ACC112 (cell line): ENCODE measurements around the gene ECPAS.
"Not testable (repeated sequence)": the region's sequence is repeated elsewhere in the genome, so short reads cannot be mapped to it uniquely, and the experiment has no call there.

Source experiments
- H2AFZ ChIP-seq: fragments of 200-600 bp; sonication (generic); one replicate; pipeline ENCODE4 v1.6.0; 2017; ENCODE audit warnings: antibody characterized with exemption, low read length; ENCODE audit not compliant: unreplicated experiment
- H3K27ac ChIP-seq: fragments of 200-600 bp; sonication (generic); 2 replicates; pipeline ENCODE4 v1.5.1; 2014; ENCODE audit warnings: low read depth, mild to moderate bottlenecking, antibody characterized with exemption, low read length, moderate library complexity
- H3K27me3 ChIP-seq: fragments of 200-600 bp; sonication (generic); 2 replicates; pipeline ENCODE4 v1.6.1; 2014; ENCODE audit warnings: mild to moderate bottlenecking, antibody characterized with exemption, low read length, moderate library complexity, mixed read lengths; ENCODE audit not compliant: insufficient read depth
- H3K36me3 ChIP-seq: fragments of 200-600 bp; sonication (generic); 2 replicates; pipeline ENCODE4 v1.6.1; 2016; ENCODE audit warnings: mild to moderate bottlenecking, antibody characterized with exemption, low read length, moderate library complexity, mixed read lengths; ENCODE audit not compliant: insufficient read depth
- H3K4me1 ChIP-seq: fragments of 200-600 bp; sonication (generic); one replicate; pipeline ENCODE4 v1.6.1; 2016; ENCODE audit warnings: low read length, mixed read lengths; ENCODE audit not compliant: insufficient read depth, unreplicated experiment, control insufficient read depth
- H3K4me3 ChIP-seq: fragments of 200-600 bp; sonication (generic); 2 replicates; pipeline ENCODE4 v1.5.1; 2014; ENCODE audit warnings: mild to moderate bottlenecking, low read depth, low read length
- H3K79me2 ChIP-seq: fragments of 200-600 bp; sonication (generic); one replicate; pipeline ENCODE4 v1.6.0; 2016; ENCODE audit warnings: low read length; ENCODE audit not compliant: control insufficient read depth, unreplicated experiment, insufficient read depth

Gene ECPAS

DNA sequence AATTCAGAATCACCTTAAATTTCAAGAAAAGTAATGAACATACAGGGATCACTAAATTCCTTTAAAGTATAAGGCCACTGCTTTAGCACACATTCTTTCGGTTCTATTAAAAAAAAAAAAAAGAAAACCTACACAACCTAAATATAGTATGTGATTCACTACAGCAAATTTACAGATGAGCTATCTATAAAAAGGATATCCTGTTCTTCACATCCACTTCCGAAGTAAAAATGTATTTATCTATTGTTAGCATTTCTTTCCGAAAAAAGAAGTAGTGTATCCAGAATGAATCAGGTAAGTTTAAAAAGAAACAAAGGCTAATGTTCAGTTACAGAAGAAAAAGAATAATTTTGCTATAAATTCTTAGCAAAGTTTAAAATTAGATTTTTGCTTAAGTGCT is 70.2 kb downstream of the ECPAS start:
- no peaks in the 10 kb centered on the region for H3K4me1 ChIP-seq
- H3K27ac ChIP-seq, result no peak overlapping the region
- H3K4me3 ChIP-seq, result no peak overlapping the region
- no peak overlapping the region for H2AFZ ChIP-seq
- H3K79me2 ChIP-seq, result no peaks in the 10 kb centered on the region
- peaks cover 61% of the 10 kb centered on the region for H3K36me3 ChIP-seq
- H3K27me3 ChIP-seq, result no peaks in the 10 kb centered on the region

DNA sequence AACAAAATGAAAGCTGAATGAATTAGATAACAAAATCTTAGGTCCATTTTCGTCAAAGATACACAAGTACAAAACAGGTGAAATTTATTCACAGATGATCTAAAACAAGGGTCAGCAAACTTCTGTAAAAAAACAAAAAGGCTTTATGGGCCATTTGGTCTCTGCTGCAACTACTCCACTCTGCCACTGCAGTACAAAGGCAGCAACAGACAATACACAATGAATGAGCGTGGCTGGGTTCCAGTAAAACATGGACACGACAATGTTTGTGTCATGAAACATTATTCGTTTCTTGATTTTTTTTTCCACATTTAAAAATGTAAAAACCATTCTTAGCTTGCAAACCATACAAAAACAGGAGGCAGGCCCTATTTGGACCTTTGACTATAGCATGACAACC is 71.9 kb downstream of the ECPAS start:
- Histone ChIP-seq H3K79me2 (no peaks in the 10 kb centered on the region), H3K36me3 (peaks cover 67% of the 10 kb centered on the region), H3K27ac (no peak overlapping the region), H3K4me3 (no peak overlapping the region), H2AFZ (no peak overlapping the region), H3K4me1 (no peaks in the 10 kb centered on the region), H3K27me3 (no peaks in the 10 kb centered on the region)

DNA sequence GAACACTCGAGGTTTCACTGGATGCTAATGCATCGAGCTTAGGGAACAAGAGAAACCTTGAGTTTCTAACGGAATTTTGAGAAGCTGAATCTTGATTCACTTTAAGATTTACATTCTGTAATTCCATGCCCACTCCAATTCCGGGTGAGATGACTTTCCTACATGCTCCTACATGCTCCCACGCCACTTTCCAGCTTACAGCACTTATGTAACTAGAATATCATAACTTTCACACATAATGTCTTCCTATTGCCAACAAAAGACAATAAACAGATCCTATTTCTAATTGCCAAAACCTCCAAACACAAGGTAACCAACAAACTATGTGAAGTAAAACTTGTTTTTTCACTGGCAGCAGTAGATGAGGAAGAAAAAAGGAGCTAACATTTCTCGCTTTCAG is 72.9 kb downstream of the ECPAS start:
- Histone ChIP-seq H3K79me2 (no peaks in the 10 kb centered on the region), H3K4me1 (no peaks in the 10 kb centered on the region), H2AFZ (no peak overlapping the region), H3K27me3 (no peaks in the 10 kb centered on the region), H3K36me3 (peaks cover 61% of the 10 kb centered on the region), H3K4me3 (no peak overlapping the region), H3K27ac (no peak overlapping the region)

DNA sequence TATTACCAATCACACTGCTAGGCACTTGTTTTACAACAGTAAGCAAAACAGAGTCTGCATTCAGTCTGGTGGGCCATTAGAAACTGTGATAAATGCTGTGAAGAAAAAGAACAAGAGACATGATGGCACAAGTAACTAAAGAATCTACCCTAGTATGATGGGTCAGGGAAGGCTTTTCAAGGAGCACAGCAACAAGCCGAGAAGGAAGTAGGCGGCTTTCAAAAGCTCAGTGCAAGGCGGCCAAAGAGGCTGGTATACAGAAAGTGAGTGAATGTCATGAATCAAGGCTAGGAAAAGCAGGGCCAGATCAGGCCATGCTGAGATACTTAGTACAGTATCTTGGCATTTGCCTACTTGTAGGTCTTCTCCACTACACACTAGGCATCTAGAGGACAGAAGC is 76.4 kb downstream of the ECPAS start:
- Histone ChIP-seq H3K4me3 (no peak overlapping the region), H3K79me2 (peaks cover 10% of the 10 kb centered on the region), H2AFZ (no peak overlapping the region), H3K27me3 (no peaks in the 10 kb centered on the region), H3K4me1 (no peaks in the 10 kb centered on the region), H3K27ac (no peak overlapping the region), H3K36me3 (peaks cover 64% of the 10 kb centered on the region)

DNA sequence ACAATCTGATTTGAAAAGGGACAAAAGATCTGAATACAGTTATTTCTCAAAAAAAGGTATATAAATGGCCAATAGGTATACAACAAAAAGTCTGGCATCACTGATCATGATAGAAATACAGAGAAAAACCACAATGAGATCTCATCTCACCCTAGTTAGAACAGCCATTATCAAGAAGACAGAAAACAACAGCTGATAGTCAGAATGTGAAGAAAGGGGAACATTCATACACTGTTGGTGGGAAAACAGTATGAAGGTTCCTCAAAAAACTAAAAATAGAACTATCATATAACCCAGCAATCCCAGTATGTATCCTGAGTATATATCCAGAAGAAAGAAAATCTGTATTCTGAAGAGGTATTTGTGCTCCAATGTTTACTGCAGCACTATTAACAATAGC is 78.5 kb downstream of the ECPAS start:
- H3K4me3 ChIP-seq, result no peak overlapping the region
- no peaks in the 10 kb centered on the region for H3K4me1 ChIP-seq
- H3K27me3 ChIP-seq, result no peaks in the 10 kb centered on the region
- no peak overlapping the region for H3K27ac ChIP-seq
- peaks cover 10% of the 10 kb centered on the region for H3K79me2 ChIP-seq
- H3K36me3 ChIP-seq, result peaks cover 69% of the 10 kb centered on the region
- no peak overlapping the region for H2AFZ ChIP-seq

DNA sequence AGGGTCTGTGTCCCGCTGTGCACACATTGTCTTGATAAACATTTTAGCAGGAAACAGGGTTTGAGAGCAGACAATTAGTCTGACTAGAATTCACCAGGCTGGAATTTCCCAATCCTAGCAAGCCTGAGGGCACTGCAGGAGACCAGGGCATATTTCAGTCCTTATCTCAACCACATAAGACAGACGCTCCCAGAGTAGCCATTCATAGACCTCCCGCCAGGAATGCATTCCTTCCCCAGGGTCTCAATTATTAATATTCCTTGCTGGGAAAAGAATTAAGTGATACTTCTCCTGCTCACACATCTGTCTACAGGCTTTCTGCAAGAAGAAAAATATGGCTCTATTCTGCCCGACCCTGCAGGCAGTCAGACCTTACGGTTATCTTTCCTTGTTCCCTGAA is 82.7 kb downstream of the ECPAS start:
- Histone ChIP-seq H3K36me3 (peaks cover 66% of the 10 kb centered on the region), H3K79me2 (peaks cover 12% of the 10 kb centered on the region)
- not testable (repeated sequence) for H3K4me3 ChIP-seq, H3K4me1 ChIP-seq, H3K27me3 ChIP-seq, H3K27ac ChIP-seq, H2AFZ ChIP-seq

DNA sequence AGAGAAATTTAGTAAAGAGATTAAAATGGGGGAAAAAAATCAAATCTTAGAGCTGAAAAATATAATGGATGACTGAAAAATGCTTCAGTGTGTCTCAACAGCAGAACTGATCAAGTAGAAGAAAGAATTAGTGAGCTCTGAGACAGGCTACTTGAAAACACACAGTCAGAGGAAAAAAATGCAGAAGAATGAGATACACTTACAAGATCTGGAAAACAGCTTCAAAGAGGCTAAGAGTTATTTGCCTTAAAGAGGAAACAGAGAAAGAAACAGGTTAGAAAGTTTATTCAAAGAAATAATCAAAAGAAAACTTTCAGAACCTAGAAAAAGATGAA is 83.7 kb downstream of the ECPAS start:
- Histone ChIP-seq H3K36me3 (peaks cover 63% of the 10 kb centered on the region), H3K27me3 (no peaks in the 10 kb centered on the region), H3K4me3 (no peak overlapping the region), H3K79me2 (peaks cover 12% of the 10 kb centered on the region), H2AFZ (no peak overlapping the region), H3K27ac (no peak overlapping the region), H3K4me1 (no peaks in the 10 kb centered on the region)

DNA sequence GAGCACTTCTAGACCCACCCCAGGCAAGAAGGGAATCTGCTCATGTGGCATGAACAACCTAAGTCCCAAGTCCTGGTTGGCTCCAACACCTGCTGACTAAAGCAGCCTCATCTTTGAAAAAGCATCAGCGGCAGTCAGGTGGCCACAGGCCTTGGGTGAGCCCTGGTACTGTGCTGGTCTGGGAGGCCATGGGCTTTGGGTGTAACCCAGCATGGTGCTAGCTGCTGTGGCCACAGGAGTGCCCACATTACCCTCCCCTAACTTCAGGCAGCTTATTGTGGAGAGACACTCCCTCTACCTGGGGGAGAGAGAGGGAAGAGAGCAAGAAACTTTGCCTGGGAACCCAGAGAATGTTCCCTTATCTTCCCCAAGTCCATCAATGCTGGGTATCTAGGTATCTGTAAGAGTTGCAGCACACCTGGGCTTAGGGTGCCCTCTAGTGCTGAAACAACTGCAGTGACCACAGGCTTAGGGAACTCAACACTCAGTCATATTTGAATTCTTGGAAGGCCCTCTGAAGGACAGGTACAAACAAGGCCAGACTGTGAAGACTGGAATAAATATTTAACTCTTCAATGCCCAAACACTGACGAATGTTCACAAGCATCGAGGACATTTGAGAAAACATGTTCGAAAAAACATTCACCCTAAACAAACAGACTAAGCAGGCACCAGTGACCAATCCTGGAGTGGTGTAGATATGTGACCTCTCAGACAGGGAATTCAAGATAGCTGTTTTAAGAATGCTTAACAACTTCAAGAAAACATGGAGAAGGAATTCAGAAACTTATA is 84.2 kb downstream of the ECPAS start:
- H3K27me3 ChIP-seq, result no peaks in the 10 kb centered on the region
- H3K36me3 ChIP-seq, result peaks cover 63% of the 10 kb centered on the region
- H2AFZ ChIP-seq, result no peak overlapping the region
- peaks cover 6% of the 10 kb centered on the region for H3K79me2 ChIP-seq
- H3K4me3 ChIP-seq, result no peak overlapping the region
- no peaks in the 10 kb centered on the region for H3K4me1 ChIP-seq
- no peak overlapping the region for H3K27ac ChIP-seq

DNA sequence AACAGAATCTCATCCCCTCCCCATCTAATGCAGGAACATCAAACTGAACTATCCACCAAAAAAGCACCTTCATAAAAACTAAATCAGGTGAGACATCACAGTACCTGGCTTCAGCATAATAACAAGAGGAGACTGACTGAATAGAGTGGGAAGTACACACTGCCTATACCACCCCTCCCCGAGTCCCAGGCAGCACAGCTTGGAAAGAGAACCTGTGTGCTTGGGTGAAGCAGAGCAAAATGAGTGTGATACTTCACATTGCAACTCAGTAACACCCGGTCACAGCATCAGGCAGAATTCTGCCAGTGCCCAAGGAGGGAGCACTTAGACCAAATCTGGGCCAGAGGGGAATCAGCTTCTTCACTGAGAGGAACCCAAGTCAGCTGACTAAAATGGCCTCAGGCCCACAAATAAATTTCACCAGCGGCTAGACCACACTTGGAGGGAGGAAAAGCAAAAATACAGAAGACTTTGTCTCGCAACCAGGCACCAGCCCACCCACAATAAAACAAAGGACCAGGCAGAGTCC is 84.9 kb downstream of the ECPAS start:
- Histone ChIP-seq H3K4me3 (no peak overlapping the region), H3K4me1 (no peaks in the 10 kb centered on the region), H3K27me3 (no peaks in the 10 kb centered on the region), H3K27ac (no peak overlapping the region), H3K36me3 (peaks cover 62% of the 10 kb centered on the region), H2AFZ (no peak overlapping the region), H3K79me2 (peaks cover 5% of the 10 kb centered on the region)

DNA sequence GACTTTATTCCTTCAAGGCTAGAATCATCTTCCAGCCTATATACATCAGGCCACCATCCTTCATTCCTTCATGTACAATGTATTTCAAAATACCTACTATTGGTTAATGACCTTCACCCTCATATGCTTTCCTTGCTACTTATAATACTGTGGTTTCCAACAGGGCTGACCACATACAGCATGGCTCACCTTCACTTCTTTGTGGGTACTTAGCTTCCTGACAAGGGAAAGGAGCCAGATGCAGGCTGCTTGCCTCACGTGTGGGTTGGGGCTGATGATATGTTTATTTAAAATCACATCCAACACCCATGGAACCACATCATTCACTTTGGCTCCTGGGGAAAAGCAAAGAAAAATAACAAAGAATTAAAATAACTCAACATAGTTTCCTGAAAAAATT is 90.2 kb downstream of the ECPAS start:
- H2AFZ ChIP-seq, result no peak overlapping the region
- H3K79me2 ChIP-seq, result no peaks in the 10 kb centered on the region
- H3K27ac ChIP-seq, result no peak overlapping the region
- H3K36me3 ChIP-seq, result peaks cover 48% of the 10 kb centered on the region
- no peaks in the 10 kb centered on the region for H3K27me3 ChIP-seq
- H3K4me3 ChIP-seq, result no peak overlapping the region
- H3K4me1 ChIP-seq, result no peaks in the 10 kb centered on the region

DNA sequence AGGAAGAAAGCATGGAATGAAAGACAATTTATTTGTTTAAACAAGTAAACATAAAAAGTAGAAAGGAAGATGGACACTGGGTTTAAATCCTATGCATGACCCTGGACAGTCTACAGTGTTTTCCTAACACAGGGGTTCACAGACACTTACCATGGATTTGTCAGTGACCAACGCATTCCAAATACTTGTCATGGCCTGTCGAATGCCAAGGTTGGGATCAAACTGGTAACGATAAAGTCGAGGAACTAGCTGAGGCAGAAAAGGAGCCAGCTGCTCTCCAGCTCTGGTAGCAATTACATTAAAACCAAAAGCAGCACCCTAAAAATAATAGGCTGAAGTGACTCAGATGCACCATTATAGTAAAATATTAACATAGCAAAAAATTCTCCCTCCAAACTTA is 94.8 kb downstream of the ECPAS start:
- Histone ChIP-seq H3K4me3 (no peak overlapping the region), H2AFZ (no peak overlapping the region), H3K79me2 (no peaks in the 10 kb centered on the region), H3K4me1 (no peaks in the 10 kb centered on the region), H3K27ac (no peak overlapping the region), H3K27me3 (no peaks in the 10 kb centered on the region), H3K36me3 (peaks cover 39% of the 10 kb centered on the region)
